ENCODE results near the gene ST8SIA3.

ST8SIA3 gene

GRCh38 chr18:57353137-57353939, 981 bp downstream of the ST8SIA3 start:
- no peak overlapping the region for H3K9ac ChIP-seq (ENCODE audit: insufficient read length)
- H3K9me3 ChIP-seq (ENCODE audit: low read depth, low read length), result no peaks in the 10 kb centered on the region

GRCh38 chr18:57353940-57354461, 1.6 kb downstream of the ST8SIA3 start:
- Histone ChIP-seq H3K36me3 (ENCODE audit: insufficient read depth, low read length) (no peaks in the 10 kb centered on the region), H3K9ac (ENCODE audit: insufficient read length) (no peak overlapping the region), H3K4me3 (no peak overlapping the region), H3K9me3 (ENCODE audit: low read depth, low read length) (no peaks in the 10 kb centered on the region), H3K27ac (no peak overlapping the region)
- no peak for DNase-seq (ENCODE audit: low read depth, low spot score)
- TF ChIP-seq FOXP2 (optimal IDR thresholded peaks at IDR 0.05; ENCODE audit: control extremely low read depth, extremely low read length, insufficient read depth), result no peak
- no peak for TF ChIP-seq POLR2AphosphoS5 (IDR thresholded peaks at IDR 0.05; ENCODE audit: borderline replicate concordance, low read depth, low read length)
- no peak for TF ChIP-seq EZH2 (IDR thresholded peaks at IDR 0.05)

More at GRCh38 chr18:57353137-57353939, 981 bp downstream of the ST8SIA3 start:
- DNase-seq (ENCODE audit: low read depth, low spot score), result no peak
- no peak overlapping the region for H3K4me3 ChIP-seq
- H3K27ac ChIP-seq, result no peak overlapping the region
- H3K36me3 ChIP-seq (ENCODE audit: insufficient read depth, low read length), result no peaks in the 10 kb centered on the region
- no peak for TF ChIP-seq FOXP2 (optimal IDR thresholded peaks at IDR 0.05; ENCODE audit: control extremely low read depth, extremely low read length, insufficient read depth)
- no peak for TF ChIP-seq POLR2AphosphoS5 (IDR thresholded peaks at IDR 0.05; ENCODE audit: borderline replicate concordance, low read depth, low read length)
- no peak for TF ChIP-seq EZH2 (IDR thresholded peaks at IDR 0.05)

GRCh38 chr18:57359433-57359832, 7.1 kb downstream of the ST8SIA3 start:
- no peak overlapping the region for H3K27ac ChIP-seq
- no peaks in the 10 kb centered on the region for H3K9me3 ChIP-seq (ENCODE audit: low read depth, low read length)
- TF ChIP-seq EZH2 (IDR thresholded peaks at IDR 0.05), result no peak
- TF ChIP-seq POLR2AphosphoS5 (IDR thresholded peaks at IDR 0.05; ENCODE audit: borderline replicate concordance, low read depth, low read length), result no peak
- no peak for TF ChIP-seq FOXP2 (optimal IDR thresholded peaks at IDR 0.05; ENCODE audit: control extremely low read depth, extremely low read length, insufficient read depth)
- no peak overlapping the region for H3K9ac ChIP-seq (ENCODE audit: insufficient read length)
- no peak for DNase-seq (ENCODE audit: low read depth, low spot score)
- no peak overlapping the region for H3K4me3 ChIP-seq
- no peaks in the 10 kb centered on the region for H3K36me3 ChIP-seq (ENCODE audit: insufficient read depth, low read length)

- Histone ChIP-seq H3K27ac (no peak overlapping the region), H3K4me3 (no peak overlapping the region), H3K9ac (ENCODE audit: insufficient read length) (no peak overlapping the region), H3K9me3 (ENCODE audit: low read depth, low read length) (no peaks in the 10 kb centered on the region), H3K36me3 (ENCODE audit: insufficient read depth, low read length) (no peaks in the 10 kb centered on the region)
- DNase-seq (ENCODE audit: low read depth, low spot score), result no peak
- TF ChIP-seq POLR2AphosphoS5 (IDR thresholded peaks at IDR 0.05; ENCODE audit: borderline replicate concordance, low read depth, low read length) (no peak), EZH2 (IDR thresholded peaks at IDR 0.05) (no peak), FOXP2 (optimal IDR thresholded peaks at IDR 0.05; ENCODE audit: control extremely low read depth, extremely low read length, insufficient read depth) (no peak)
Measured at GRCh38 chr18:57362714-57363113, 10.4 kb downstream of the ST8SIA3 start.

GRCh38 chr18:57364460-57364859, 12.1 kb downstream of the ST8SIA3 start:
- no peaks in the 10 kb centered on the region for H3K9me3 ChIP-seq (ENCODE audit: low read depth, low read length)
- no peak overlapping the region for H3K9ac ChIP-seq (ENCODE audit: insufficient read length)
- DNase-seq (ENCODE audit: low read depth, low spot score), result no peak
- H3K27ac ChIP-seq, result no peak overlapping the region
- H3K4me3 ChIP-seq, result no peak overlapping the region
- TF ChIP-seq POLR2AphosphoS5 (IDR thresholded peaks at IDR 0.05; ENCODE audit: borderline replicate concordance, low read depth, low read length), result no peak
- TF ChIP-seq EZH2 (IDR thresholded peaks at IDR 0.05), result no peak
- TF ChIP-seq FOXP2 (optimal IDR thresholded peaks at IDR 0.05; ENCODE audit: control extremely low read depth, extremely low read length, insufficient read depth), result no peak
- H3K36me3 ChIP-seq (ENCODE audit: insufficient read depth, low read length), result no peaks in the 10 kb centered on the region

GRCh38 chr18:57366528-57367081, 14.2 kb downstream of the ST8SIA3 start:
- no peak for TF ChIP-seq EZH2 (IDR thresholded peaks at IDR 0.05)
- no peak for TF ChIP-seq POLR2AphosphoS5 (IDR thresholded peaks at IDR 0.05; ENCODE audit: borderline replicate concordance, low read depth, low read length)
- no peak for TF ChIP-seq FOXP2 (optimal IDR thresholded peaks at IDR 0.05; ENCODE audit: control extremely low read depth, extremely low read length, insufficient read depth)
- Histone ChIP-seq H3K27ac (no peak overlapping the region), H3K9me3 (ENCODE audit: low read depth, low read length) (no peaks in the 10 kb centered on the region), H3K9ac (ENCODE audit: insufficient read length) (no peak overlapping the region), H3K36me3 (ENCODE audit: insufficient read depth, low read length) (no peaks in the 10 kb centered on the region), H3K4me3 (no peak overlapping the region)
- no peak for DNase-seq (ENCODE audit: low read depth, low spot score)

GRCh38 chr18:57372444-57372843, 20.1 kb downstream of the ST8SIA3 start:
- no peaks in the 10 kb centered on the region for H3K9me3 ChIP-seq (ENCODE audit: low read depth, low read length)
- H3K4me3 ChIP-seq, result no peak overlapping the region

GRCh38 chr18:57373017-57373416, 20.7 kb downstream of the ST8SIA3 start:
- TF ChIP-seq FOXP2 (optimal IDR thresholded peaks at IDR 0.05; ENCODE audit: control extremely low read depth, extremely low read length, insufficient read depth) (no peak), EZH2 (IDR thresholded peaks at IDR 0.05) (no peak), POLR2AphosphoS5 (IDR thresholded peaks at IDR 0.05; ENCODE audit: borderline replicate concordance, low read depth, low read length) (no peak)
- Histone ChIP-seq H3K9ac (ENCODE audit: insufficient read length) (no peak overlapping the region), H3K36me3 (ENCODE audit: insufficient read depth, low read length) (no peaks in the 10 kb centered on the region), H3K27ac (no peak overlapping the region), H3K4me3 (no peak overlapping the region), H3K9me3 (ENCODE audit: low read depth, low read length) (no peaks in the 10 kb centered on the region)
- DNase-seq (ENCODE audit: low read depth, low spot score), result no peak

More at GRCh38 chr18:57372444-57372843, 20.1 kb downstream of the ST8SIA3 start:
- DNase-seq (ENCODE audit: low read depth, low spot score), result no peak
- no peak overlapping the region for H3K9ac ChIP-seq (ENCODE audit: insufficient read length)
- H3K27ac ChIP-seq, result no peak overlapping the region
- no peaks in the 10 kb centered on the region for H3K36me3 ChIP-seq (ENCODE audit: insufficient read depth, low read length)
- no peak for TF ChIP-seq EZH2 (IDR thresholded peaks at IDR 0.05)
- no peak for TF ChIP-seq FOXP2 (optimal IDR thresholded peaks at IDR 0.05; ENCODE audit: control extremely low read depth, extremely low read length, insufficient read depth)
- TF ChIP-seq POLR2AphosphoS5 (IDR thresholded peaks at IDR 0.05; ENCODE audit: borderline replicate concordance, low read depth, low read length), result no peak

All from SK-N-MC (cell line).